OCI-LY7 (cell line): ENCODE data around the gene USP17L28.
"Not testable (repeated sequence)": the region's sequence is repeated elsewhere in the genome, so short reads cannot be mapped to it uniquely, and the experiment has no call there.

Source experiments
- EZH2phosphoT487 ChIP-seq: fragments of 200-600 bp; sonication (generic); IDR thresholded peaks from 2 replicates; pipeline ENCODE4 v1.6.1; 2018; ENCODE audit warnings: low read depth, borderline replicate concordance, mild to moderate bottlenecking, mixed run types, antibody characterized with exemption, low read length, moderate library complexity, mixed read lengths
- TF ChIP-seq, protein P1 (sequence below): fragments of 200-600 bp; sonication (generic); conservative IDR thresholded peaks from 2 replicates; pipeline ENCODE4 v1.5.1; 2014; ENCODE audit warnings: mild to moderate bottlenecking, antibody characterized with exemption, low read length, moderate library complexity, mixed read lengths

GRCh38 chr4:9334358-9334757 is 14.3 kb upstream of the USP17L28 start, which contains the start of gene USP17L26:
- TF ChIP-seq, protein P1, sequence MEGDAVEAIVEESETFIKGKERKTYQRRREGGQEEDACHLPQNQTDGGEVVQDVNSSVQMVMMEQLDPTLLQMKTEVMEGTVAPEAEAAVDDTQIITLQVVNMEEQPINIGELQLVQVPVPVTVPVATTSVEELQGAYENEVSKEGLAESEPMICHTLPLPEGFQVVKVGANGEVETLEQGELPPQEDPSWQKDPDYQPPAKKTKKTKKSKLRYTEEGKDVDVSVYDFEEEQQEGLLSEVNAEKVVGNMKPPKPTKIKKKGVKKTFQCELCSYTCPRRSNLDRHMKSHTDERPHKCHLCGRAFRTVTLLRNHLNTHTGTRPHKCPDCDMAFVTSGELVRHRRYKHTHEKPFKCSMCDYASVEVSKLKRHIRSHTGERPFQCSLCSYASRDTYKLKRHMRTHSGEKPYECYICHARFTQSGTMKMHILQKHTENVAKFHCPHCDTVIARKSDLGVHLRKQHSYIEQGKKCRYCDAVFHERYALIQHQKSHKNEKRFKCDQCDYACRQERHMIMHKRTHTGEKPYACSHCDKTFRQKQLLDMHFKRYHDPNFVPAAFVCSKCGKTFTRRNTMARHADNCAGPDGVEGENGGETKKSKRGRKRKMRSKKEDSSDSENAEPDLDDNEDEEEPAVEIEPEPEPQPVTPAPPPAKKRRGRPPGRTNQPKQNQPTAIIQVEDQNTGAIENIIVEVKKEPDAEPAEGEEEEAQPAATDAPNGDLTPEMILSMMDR: not testable (repeated sequence)
- not testable (repeated sequence) for TF ChIP-seq EZH2phosphoT487
